BJ (cell line): Measurements from ENCODE around the gene YPEL1. TPM values are rescaled to one million over a fixed set of nuclear protein-coding genes. Genes with fewer than 3 reads are reported as not detected.

Source experiments
- CTCF ChIA-PET: fragments of 350-600 bp; formaldehyde crosslinking; extraction: SDS; loops from one replicate; lab custom pipeline; 2021; ENCODE audit warnings: antibody characterized with exemption, inconsistent platforms; lab: Yijun Ruan, JAX
- POLR2A ChIA-PET: fragments of 300-600 bp; sonication (Branson Sonifier 250); formaldehyde crosslinking; extraction: SDS; loops from one replicate; lab custom pipeline; 2021; ENCODE audit warnings: antibody characterized with exemption; lab: Charles Lee
- DNase-seq: peaks from one replicate; pipeline ENCODE4 v3.0.0-alpha.2; 2011; ENCODE audit warnings: low read depth
- H3K27me3 ChIP-seq: 2 replicates; pipeline ENCODE4 v1.6.0; 2011; ENCODE audit warnings: low read length; ENCODE audit not compliant: control insufficient read depth, insufficient read depth
- H3K36me3 ChIP-seq: 2 replicates; pipeline ENCODE4 v1.5.1; 2011; ENCODE audit warnings: low read length; ENCODE audit not compliant: control insufficient read depth, insufficient read depth
- H3K4me3 ChIP-seq: 2 replicates; pipeline ENCODE4 v1.5.1; 2011; ENCODE audit warnings: low read depth, mild to moderate bottlenecking, control low read depth, low read length
- polyA plus RNA-seq: library from polyadenylated mRNA; depleted of rRNA; stranded (reverse); fragments of >200 nt; gene quantifications from 2 replicates; pipeline ENCODE4 v1.2.3, GENCODE V29; 2011
- TF ChIP-seq, protein P1 (sequence below): IDR thresholded peaks from 2 replicates; pipeline ENCODE4 v1.5.1; 2011; ENCODE audit warnings: low read depth, mild to moderate bottlenecking, control low read depth, inconsistent platforms, low read length, moderate library complexity; ENCODE audit not compliant: insufficient read depth

Gene YPEL1
- polyA plus RNA-seq, 1 experiment: 0.69 TPM

DNA sequence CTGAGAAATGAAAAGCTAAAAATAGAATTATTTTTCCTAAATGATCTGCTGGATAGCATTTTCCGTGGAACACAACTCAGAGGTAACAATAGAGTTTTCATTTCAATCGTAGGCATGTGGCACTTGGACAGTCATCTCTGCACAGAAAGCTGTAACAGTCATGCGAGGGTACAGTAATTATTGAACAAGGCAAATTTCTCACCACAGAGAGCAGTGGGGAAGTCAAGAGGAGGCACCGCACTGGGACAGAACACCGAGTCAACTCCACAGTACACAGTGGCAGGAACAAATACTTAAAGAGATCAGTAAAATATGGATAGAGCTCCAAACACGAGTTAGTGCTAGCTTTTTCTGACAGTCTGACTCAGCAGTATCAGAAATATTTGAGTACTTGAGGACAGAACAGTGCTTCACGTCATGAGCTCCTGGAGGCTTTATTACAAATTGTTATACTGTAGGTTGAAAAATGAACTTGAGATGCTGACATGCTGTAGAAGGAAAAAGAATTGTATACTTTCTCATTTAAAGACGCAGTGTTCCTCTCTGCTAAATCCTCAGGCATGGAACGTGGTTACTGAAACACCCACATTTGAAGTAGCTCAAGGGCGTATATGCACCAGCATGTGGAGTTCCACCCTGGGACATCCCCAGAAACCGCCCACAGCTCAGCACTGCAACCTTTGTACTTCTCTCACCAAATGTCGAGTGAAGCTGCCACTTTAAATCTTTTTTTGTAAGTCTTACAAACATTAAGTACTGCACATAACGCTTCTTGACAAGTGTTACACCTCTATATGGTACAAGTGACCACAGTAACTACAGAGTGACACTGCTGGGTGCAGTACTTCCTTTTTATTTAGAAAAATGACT lies 27.4 kb upstream of the YPEL1 start:
- Histone ChIP-seq H3K36me3 (peaks cover 26% of the 10 kb centered on the region), H3K27me3 (no peaks in the 10 kb centered on the region), H3K4me3 (no peak overlapping the region)
- DNase-seq: no peak
- POLR2A ChIA-PET: interaction anchor here (0.5 kb wide), 1 partner anchor 25 kb away, joined by 4 read pairs; no protein-coding TSS in a partner anchor
- TF ChIP-seq, protein P1, sequence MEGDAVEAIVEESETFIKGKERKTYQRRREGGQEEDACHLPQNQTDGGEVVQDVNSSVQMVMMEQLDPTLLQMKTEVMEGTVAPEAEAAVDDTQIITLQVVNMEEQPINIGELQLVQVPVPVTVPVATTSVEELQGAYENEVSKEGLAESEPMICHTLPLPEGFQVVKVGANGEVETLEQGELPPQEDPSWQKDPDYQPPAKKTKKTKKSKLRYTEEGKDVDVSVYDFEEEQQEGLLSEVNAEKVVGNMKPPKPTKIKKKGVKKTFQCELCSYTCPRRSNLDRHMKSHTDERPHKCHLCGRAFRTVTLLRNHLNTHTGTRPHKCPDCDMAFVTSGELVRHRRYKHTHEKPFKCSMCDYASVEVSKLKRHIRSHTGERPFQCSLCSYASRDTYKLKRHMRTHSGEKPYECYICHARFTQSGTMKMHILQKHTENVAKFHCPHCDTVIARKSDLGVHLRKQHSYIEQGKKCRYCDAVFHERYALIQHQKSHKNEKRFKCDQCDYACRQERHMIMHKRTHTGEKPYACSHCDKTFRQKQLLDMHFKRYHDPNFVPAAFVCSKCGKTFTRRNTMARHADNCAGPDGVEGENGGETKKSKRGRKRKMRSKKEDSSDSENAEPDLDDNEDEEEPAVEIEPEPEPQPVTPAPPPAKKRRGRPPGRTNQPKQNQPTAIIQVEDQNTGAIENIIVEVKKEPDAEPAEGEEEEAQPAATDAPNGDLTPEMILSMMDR: no peak
- CTCF ChIA-PET: interaction anchor here (1.2 to 1.7 kb wide), 5 partner anchors 8 to 175 kb away, joined by 3 to 4 read pairs (median 3); no protein-coding TSS in a partner anchor

DNA sequence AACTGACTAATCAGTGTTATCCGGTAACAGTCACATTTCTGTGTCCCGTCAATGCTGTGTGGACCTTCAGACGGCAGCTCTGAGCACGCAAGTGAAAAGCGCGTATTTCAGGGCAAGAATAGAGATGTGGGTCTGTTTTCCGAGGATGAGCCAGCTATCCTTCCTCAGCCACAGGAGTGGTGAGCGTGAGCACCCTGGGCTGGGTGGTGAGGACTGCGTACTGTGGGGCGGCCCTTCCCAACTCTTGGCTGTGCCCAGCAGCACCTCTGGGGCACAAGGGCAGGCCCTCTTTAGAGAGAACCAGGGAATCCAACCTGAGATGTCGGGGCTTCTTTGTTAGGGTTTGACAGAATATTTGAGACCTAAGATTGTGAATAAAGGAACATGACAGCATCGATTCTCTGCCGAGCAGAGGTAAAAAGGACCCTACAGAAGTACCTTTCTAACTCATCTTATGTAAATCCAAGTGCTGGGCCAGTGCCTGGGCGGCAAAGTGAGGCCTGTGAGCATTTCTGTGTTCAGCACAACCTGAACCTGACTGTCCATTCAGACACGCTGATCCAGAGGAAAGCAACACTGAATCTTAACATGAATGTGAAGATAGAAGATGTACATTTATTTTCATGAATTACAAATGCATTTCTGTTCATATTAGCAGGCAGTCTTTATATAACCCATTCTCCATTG lies 26.5 kb upstream of the YPEL1 start:
- Histone ChIP-seq H3K4me3 (no peak overlapping the region), H3K36me3 (peaks cover 24% of the 10 kb centered on the region), H3K27me3 (no peaks in the 10 kb centered on the region)
- CTCF ChIA-PET: interaction anchor here (1.0 to 1.9 kb wide), 8 partner anchors 8 to 176 kb away, joined by 3 to 7 read pairs (median 3); no protein-coding TSS in a partner anchor
- TF ChIP-seq, protein P1: no peak
- DNase-seq: no peak
- POLR2A ChIA-PET: no interaction called here

DNA sequence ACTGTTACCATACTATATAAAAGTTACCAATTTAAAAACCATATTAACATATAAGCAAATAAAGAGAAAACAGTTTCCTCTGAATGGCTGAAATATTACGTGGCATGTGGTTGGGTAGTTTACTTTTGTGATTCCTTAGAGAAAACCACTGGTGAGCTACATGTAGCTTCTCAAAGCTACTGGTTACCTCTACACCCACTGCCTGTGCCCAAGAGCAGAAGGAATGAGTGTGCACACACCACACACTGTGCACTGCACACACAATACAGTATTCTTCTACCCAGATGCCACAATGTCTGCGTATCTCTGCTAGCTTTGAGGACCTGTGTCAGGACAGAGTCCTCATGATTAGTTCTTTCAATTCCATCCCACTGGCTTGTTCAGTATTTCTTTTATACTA lies 25.5 kb upstream of the YPEL1 start:
- H3K27me3 ChIP-seq: no peaks in the 10 kb centered on the region
- ChIA-PET POLR2A (no interaction called here), CTCF (interaction anchor here (0.9 to 1.9 kb wide), 6 partner anchors 9 to 181 kb away, joined by 3 to 7 read pairs (median 3); no protein-coding TSS in a partner anchor)
- H3K36me3 ChIP-seq: peaks cover 15% of the 10 kb centered on the region
- no peak for DNase-seq
- H3K4me3 ChIP-seq: no peak overlapping the region
- TF ChIP-seq, protein P1: no peak

DNA sequence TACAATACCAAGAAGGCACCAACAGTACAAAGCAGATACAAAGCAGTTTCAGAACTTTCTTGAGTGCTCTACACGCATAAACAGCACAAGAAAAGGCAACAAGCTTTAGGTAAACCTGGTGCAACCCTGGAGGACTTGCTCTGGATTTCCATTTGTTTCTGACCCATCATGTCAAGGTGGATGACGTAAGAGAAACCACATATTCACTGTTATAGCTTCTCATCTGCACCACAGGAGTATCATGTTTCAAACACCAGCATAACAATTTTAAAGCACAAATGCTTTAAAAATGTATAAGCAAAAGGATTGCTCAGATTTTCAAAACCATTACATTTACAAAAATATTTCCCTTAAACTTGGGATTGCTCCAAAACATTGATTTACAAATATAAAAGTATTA lies 25.0 kb upstream of the YPEL1 start:
- Histone ChIP-seq H3K27me3 (no peaks in the 10 kb centered on the region), H3K36me3 (peaks cover 13% of the 10 kb centered on the region), H3K4me3 (no peak overlapping the region)
- ChIA-PET CTCF (interaction anchor here (0.9 to 1.9 kb wide), 3 partner anchors 9 to 182 kb away, joined by 3 to 7 read pairs (median 4); no protein-coding TSS in a partner anchor), POLR2A (no interaction called here)
- TF ChIP-seq, protein P1: no peak
- peak; percentile 19 for DNase-seq
